HuH-7 (cell line): ENCODE results near the gene PATE4.
"Not testable (repeated sequence)": the region's sequence is repeated elsewhere in the genome, so short reads cannot be mapped to it uniquely, and the experiment has no call there.

Experiments
- DNase-seq: peaks from one replicate; pipeline ENCODE4 v3.0.0; 2011; ENCODE audit warnings: low spot score

PATE4 gene

GRCh38 chr11:125833016-125833415 lies at the start of gene PATE4:
Gene PATE4, plus strand, starts transcription at chr11:125833316. Its CDS starts 44 bp downstream, at chr11:125833360.
- no peak for DNase-seq

- no peak for DNase-seq
Measured at GRCh38 chr11:125784678-125785077, 48.4 kb upstream of the PATE4 start.

- DNase-seq: no peak
Measured at GRCh38 chr11:125787827-125788226, 45.3 kb upstream of the PATE4 start, which contains the start of gene PATE3. Gene PATE3, plus strand, starts transcription at chr11:125788127. Its CDS starts 25 bp downstream, at chr11:125788152.

GRCh38 chr11:125790825-125791224 lies 42.3 kb upstream of the PATE4 start:
- no peak for DNase-seq

- DNase-seq: no peak
Measured at GRCh38 chr11:125797641-125798040, 35.5 kb upstream of the PATE4 start.

GRCh38 chr11:125799808-125800207 lies 33.3 kb upstream of the PATE4 start:
- no peak for DNase-seq

- DNase-seq: no peak
Measured at GRCh38 chr11:125802387-125802786, 30.7 kb upstream of the PATE4 start.

GRCh38 chr11:125807909-125808308 lies 25.2 kb upstream of the PATE4 start:
- DNase-seq: no peak

GRCh38 chr11:125835748-125836147 lies 2.6 kb downstream of the PATE4 start:
- no peak for DNase-seq

GRCh38 chr11:125842321-125842948 lies 9.3 kb downstream of the PATE4 start:
- DNase-seq: no peak

GRCh38 chr11:125846188-125846587 lies 13.1 kb downstream of the PATE4 start:
- no peak for DNase-seq

- DNase-seq: not testable (repeated sequence)
Measured at GRCh38 chr11:125857670-125858069, 24.6 kb downstream of the PATE4 start.

- not testable (repeated sequence) for DNase-seq
Measured at GRCh38 chr11:125862786-125863185, 29.7 kb downstream of the PATE4 start.

GRCh38 chr11:125865354-125865753 lies 32.2 kb downstream of the PATE4 start:
- not testable (repeated sequence) for DNase-seq

- DNase-seq: no peak
Measured at GRCh38 chr11:125869521-125869920, 36.4 kb downstream of the PATE4 start.

- peak; percentile 68 for DNase-seq
Measured at GRCh38 chr11:125871391-125872137, 38.4 kb downstream of the PATE4 start.

GRCh38 chr11:125872138-125872491 lies 39.0 kb downstream of the PATE4 start:
- no peak for DNase-seq

GRCh38 chr11:125873881-125874555 lies 40.9 kb downstream of the PATE4 start:
- no peak for DNase-seq

GRCh38 chr11:125874556-125875124 lies 41.5 kb downstream of the PATE4 start:
- DNase-seq: peak; percentile 70

- DNase-seq: no peak
Measured at GRCh38 chr11:125881291-125881690, 48.2 kb downstream of the PATE4 start.

GRCh38 chr11:125883375-125883774 lies 50.3 kb downstream of the PATE4 start:
- DNase-seq: no peak

GRCh38 chr11:125886997-125887372 lies 53.9 kb downstream of the PATE4 start:
- no peak for DNase-seq
